Sigmoid colon (tissue), 7 donors: Measurements from ENCODE around the gene SLC6A4. TPM values are rescaled to one million over a fixed set of nuclear protein-coding genes. Genes with fewer than 3 reads are reported as not detected.
"Not testable (repeated sequence)": the region's sequence is repeated elsewhere in the genome, so short reads cannot be mapped to it uniquely, and the experiment has no call there.

Experiments used
- DNase-seq: peaks from one replicate; pipeline ENCODE4 v3.0.0-alpha.2; 2019
- H3K27ac ChIP-seq, 4 donors: fragments of 200-600 bp; sonication (generic); one replicate each; pipeline ENCODE4 v1.5.1; 2016 to 2019; ENCODE audit warnings: mild to moderate bottlenecking in 1 of 4
- H3K27me3 ChIP-seq, 3 donors: fragments of 200-600 bp; sonication (generic); one replicate each; pipeline ENCODE4 v1.5.1; 2019; ENCODE audit warnings: mild to moderate bottlenecking in 1 of 3
- H3K36me3 ChIP-seq, 4 donors: fragments of 200-600 bp; sonication (generic); one replicate each; pipeline ENCODE4 v1.5.1; 2016 to 2019
- H3K4me1 ChIP-seq, 4 donors: fragments of 200-600 bp; sonication (generic); one replicate each; pipeline ENCODE4 v1.5.1; 2017 to 2019
- H3K4me3 ChIP-seq, 4 donors: fragments of 200-600 bp; sonication (generic); one replicate each; pipeline ENCODE4 v1.5.1; 2017 to 2019; ENCODE audit warnings: mild to moderate bottlenecking in 2 of 4, moderate library complexity in 1 of 4
- H3K9me3 ChIP-seq, 4 donors: fragments of 200-600 bp in 3 of 4; sonication (generic) in 3 of 4; one replicate each; pipeline versions ENCODE4 v1.5.1 to v1.6.1; 2013 to 2019
- EP300 ChIP-seq, 4 donors: sonication (generic); formaldehyde crosslinking; IDR thresholded peaks; one replicate each; pipeline ENCODE4 v1.6.1; 2017; ENCODE audit warnings: antibody characterized with exemption in 4 of 4
- POLR2A ChIP-seq, 2 donors: fragments of 450-650 bp; IDR thresholded peaks; one replicate each; pipeline ENCODE4 v1.6.1; 2016; ENCODE audit warnings: antibody characterized with exemption in 2 of 2, mild to moderate bottlenecking in 2 of 2, moderate library complexity in 2 of 2
- POLR2AphosphoS5 ChIP-seq, 4 donors: sonication (generic); formaldehyde crosslinking; IDR thresholded peaks; one replicate each; pipeline ENCODE4 v1.6.1; 2017; ENCODE audit warnings: antibody characterized with exemption in 4 of 4
- WGBS, 2 donors: extraction: QIAGEN DNeasy Blood & Tissue Kit; methylation state at CpG; one replicate each; pipeline ENCODE4 v1.1.7; 2013; 5-methylcytosine and 5-hydroxymethylcytosine counted together
- intact Hi-C: fragments of 100-400 bp; cut with DNase I; formaldehyde crosslinking; loops from one replicate; pipeline ENCODE4 v1.15.1; 2023
- polyA plus RNA-seq, 3 donors: library from polyadenylated mRNA; stranded (reverse); fragments of 200-250 nt; gene quantifications; one replicate each; pipeline ENCODE4 v1.2.3, GENCODE V29; 2013
- total RNA-seq, 4 donors: library from RNA; depleted of rRNA; stranded (reverse); fragments of >200 nt; gene quantifications; one replicate each; pipeline ENCODE4 v1.1.0, GENCODE V29; 2016
- TF ChIP-seq, protein P1 (sequence below), 4 experiments: fragments of 450-650 bp in 3 of 4; fragments of 200-600 bp in 1 of 4; IDR thresholded peaks; one replicate each; pipeline ENCODE4 v1.5.1; 2016 to 2019; ENCODE audit warnings: antibody characterized with exemption in 4 of 4, mild to moderate bottlenecking in 3 of 4, moderate library complexity in 2 of 4
- donor health status: healthy with polysubstance abuse.
- donor health status: Bipolar disorder and iron deficiency.
- donor health status: healthy.

SLC6A4 gene
- total and polyA plus RNA-seq, 7 donors = 0.20 to 0.36 TPM; not detected in 5

DNA sequence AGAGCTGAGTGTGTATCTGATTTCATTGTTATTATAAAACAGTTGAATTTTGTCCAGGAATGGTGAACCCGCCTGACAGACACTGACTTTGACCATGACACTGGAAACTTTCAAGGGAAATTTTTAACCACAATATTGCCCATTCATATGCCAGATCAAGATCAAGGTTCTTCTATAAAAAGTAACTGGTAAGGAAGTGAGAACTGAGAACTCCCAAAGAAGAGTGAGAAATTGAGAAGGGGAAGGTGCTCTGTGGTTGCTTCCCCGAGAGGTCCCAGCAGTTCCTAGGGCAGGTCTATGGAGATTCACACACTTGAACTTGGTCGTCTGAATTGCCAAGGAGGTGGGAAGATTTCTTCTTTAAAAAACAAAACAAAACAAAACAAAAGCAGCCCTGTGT is 27.3 kb downstream of the SLC6A4 start:
- H3K36me3 ChIP-seq = no peaks in the 10 kb centered on the region
- DNase-seq = no peak
- no peaks in the 10 kb centered on the region for H3K9me3 ChIP-seq
- intact Hi-C loops = no loop called here
- H3K4me3 ChIP-seq = no peak overlapping the region
- H3K4me1 ChIP-seq = no peaks in the 10 kb centered on the region
- peaks cover 0 to 7% (median 0%) of the 10 kb centered on the region in 3 donors for H3K27me3 ChIP-seq
- TF ChIP-seq POLR2A (IDR thresholded peaks at IDR 0.05) (no peak), POLR2AphosphoS5 (IDR thresholded peaks at IDR 0.05) (no peak), EP300 (IDR thresholded peaks at IDR 0.05) (no peak)
- TF ChIP-seq, protein P1, sequence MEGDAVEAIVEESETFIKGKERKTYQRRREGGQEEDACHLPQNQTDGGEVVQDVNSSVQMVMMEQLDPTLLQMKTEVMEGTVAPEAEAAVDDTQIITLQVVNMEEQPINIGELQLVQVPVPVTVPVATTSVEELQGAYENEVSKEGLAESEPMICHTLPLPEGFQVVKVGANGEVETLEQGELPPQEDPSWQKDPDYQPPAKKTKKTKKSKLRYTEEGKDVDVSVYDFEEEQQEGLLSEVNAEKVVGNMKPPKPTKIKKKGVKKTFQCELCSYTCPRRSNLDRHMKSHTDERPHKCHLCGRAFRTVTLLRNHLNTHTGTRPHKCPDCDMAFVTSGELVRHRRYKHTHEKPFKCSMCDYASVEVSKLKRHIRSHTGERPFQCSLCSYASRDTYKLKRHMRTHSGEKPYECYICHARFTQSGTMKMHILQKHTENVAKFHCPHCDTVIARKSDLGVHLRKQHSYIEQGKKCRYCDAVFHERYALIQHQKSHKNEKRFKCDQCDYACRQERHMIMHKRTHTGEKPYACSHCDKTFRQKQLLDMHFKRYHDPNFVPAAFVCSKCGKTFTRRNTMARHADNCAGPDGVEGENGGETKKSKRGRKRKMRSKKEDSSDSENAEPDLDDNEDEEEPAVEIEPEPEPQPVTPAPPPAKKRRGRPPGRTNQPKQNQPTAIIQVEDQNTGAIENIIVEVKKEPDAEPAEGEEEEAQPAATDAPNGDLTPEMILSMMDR (IDR thresholded peaks at IDR 0.05) = no peak
- no peak overlapping the region for H3K27ac ChIP-seq
- 52 to 61% methylated on average over 3 of the region's 3 CpGs for WGBS, 2 donors

DNA sequence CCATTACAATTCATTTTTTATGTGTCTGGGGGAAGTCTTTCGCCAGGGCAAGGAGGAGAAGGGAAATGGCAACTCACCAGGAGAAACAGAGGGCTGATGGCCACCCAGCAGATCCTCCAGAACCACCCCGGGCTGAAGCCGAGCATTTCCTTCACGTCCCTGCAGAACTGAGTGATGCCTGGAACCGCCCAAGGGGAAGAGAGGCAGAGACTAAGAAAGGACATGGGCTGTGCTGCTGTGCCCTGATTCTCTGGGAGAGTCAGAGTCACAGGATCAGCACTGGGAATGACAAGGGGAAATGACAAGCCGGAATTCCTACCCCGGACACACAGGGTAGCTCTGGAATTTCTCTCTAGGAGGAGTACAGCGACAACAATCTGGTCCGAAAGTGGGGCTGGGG is 27.8 kb downstream of the SLC6A4 start:
- H3K27me3 ChIP-seq = peaks cover 0 to 7% (median 0%) of the 10 kb centered on the region in 3 donors
- intact Hi-C loops = no loop called here
- no peak overlapping the region for H3K4me3 ChIP-seq
- WGBS, 2 donors = 87 to 93% methylated on average over 9 of the region's 9 CpGs
- TF ChIP-seq POLR2A (IDR thresholded peaks at IDR 0.05) = no peak
- no peak for TF ChIP-seq EP300 (IDR thresholded peaks at IDR 0.05)
- TF ChIP-seq, protein P1 (IDR thresholded peaks at IDR 0.05) = no peak
- no peak for TF ChIP-seq POLR2AphosphoS5 (IDR thresholded peaks at IDR 0.05)
- H3K9me3 ChIP-seq = no peaks in the 10 kb centered on the region
- H3K27ac ChIP-seq = no peak overlapping the region
- H3K4me1 ChIP-seq = no peaks in the 10 kb centered on the region
- no peaks in the 10 kb centered on the region for H3K36me3 ChIP-seq
- DNase-seq = no peak

DNA sequence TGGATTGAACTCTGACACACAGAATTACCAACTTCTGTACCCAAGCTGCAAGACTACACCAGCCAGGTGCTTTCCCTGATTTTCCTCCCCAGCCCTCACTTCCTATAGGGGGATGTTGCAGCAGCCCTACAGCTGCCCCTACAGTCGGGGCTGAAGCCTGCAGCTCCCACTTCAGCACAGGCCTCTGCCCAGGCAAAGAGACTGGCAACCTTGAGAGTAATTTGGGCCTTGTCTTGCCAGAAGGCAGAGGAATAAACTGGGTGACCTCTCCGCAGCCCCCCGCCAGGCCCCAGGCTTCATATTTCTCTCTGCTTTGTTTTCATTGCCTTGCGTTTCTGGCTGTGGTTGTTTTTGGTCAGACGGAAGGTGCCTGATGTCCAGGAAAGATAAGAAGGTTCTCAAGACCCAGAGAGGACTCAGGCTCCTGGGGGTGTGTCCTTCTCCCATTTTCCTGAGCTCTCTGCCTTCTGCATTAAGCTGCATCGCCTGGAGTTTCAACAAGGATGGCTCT is 32.0 kb downstream of the SLC6A4 start:
- WGBS, 2 donors = 86 to 88% methylated on average over 6 of the region's 6 CpGs
- no peak overlapping the region for H3K4me3 ChIP-seq
- H3K9me3 ChIP-seq = no peaks in the 10 kb centered on the region
- H3K27ac ChIP-seq = no peak overlapping the region
- TF ChIP-seq, protein P1 (IDR thresholded peaks at IDR 0.05) = no peak
- no peak for TF ChIP-seq POLR2AphosphoS5 (IDR thresholded peaks at IDR 0.05)
- no peak for TF ChIP-seq POLR2A (IDR thresholded peaks at IDR 0.05)
- TF ChIP-seq EP300 (IDR thresholded peaks at IDR 0.05) = no peak
- intact Hi-C loops = no loop called here
- no peaks in the 10 kb centered on the region for H3K36me3 ChIP-seq
- no peak for DNase-seq
- no peaks in the 10 kb centered on the region for H3K4me1 ChIP-seq
- H3K27me3 ChIP-seq = peaks cover 0 to 7% (median 0%) of the 10 kb centered on the region in 3 donors

DNA sequence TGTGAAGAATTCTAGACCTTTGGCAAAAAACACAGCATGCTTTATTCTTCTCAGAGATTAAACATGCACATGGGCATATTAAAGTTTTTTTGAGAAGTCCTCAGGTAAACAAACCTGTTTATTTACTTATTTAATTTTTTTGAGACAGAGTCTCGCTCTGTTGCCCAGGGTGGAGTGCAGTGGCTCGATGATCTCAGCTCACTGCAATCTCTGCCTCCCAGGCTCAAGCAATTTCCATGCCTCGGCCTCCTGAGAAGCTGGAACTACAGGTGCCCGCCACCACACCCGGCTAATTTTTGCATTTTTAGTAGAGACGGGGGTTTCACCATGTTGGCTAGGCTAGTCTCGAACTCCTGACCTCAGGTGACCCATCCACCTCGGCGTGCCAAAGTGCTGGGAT is 34.8 kb downstream of the SLC6A4 start:
- intact Hi-C loops, H3K27ac ChIP-seq, H3K4me1 ChIP-seq, DNase-seq, H3K9me3 ChIP-seq, H3K36me3 ChIP-seq, H3K27me3 ChIP-seq, H3K4me3 ChIP-seq: not testable (repeated sequence)
- WGBS, 2 donors = 78 to 84% methylated on average over 9 of the region's 9 CpGs

DNA sequence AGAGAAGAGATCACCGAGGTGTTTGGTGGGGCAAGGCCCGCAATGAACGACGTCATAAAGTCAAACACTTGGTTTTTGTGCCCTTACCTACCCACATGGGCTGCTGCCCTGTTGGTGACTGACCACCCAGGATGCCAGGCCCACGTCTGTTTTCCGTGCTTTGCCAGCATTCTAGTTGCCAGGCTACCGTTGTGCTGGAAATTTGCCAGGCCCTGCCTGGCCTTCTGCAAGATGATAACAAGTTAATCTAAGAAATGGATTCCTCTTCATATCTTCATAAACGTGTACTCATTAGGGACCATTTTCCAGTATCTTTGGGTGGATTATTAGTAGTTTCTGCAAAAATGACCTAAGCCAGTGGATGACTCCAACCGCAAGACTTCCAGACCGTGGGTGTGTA is 35.4 kb downstream of the SLC6A4 start:
- intact Hi-C loops = no loop called here
- H3K36me3 ChIP-seq = no peaks in the 10 kb centered on the region
- 84 to 89% methylated on average over 10 of the region's 10 CpGs for WGBS, 2 donors
- TF ChIP-seq, protein P1 (IDR thresholded peaks at IDR 0.05) = no peak
- no peak for TF ChIP-seq EP300 (IDR thresholded peaks at IDR 0.05)
- TF ChIP-seq POLR2A (IDR thresholded peaks at IDR 0.05) = no peak
- TF ChIP-seq POLR2AphosphoS5 (IDR thresholded peaks at IDR 0.05) = no peak
- DNase-seq = no peak
- H3K4me1 ChIP-seq = no peaks in the 10 kb centered on the region
- no peaks in the 10 kb centered on the region for H3K27me3 ChIP-seq
- no peaks in the 10 kb centered on the region for H3K9me3 ChIP-seq
- no peak overlapping the region for H3K27ac ChIP-seq
- no peak overlapping the region for H3K4me3 ChIP-seq
